GM11168 (cell line): ENCODE measurements around the gene HMCN1.

Experiments used
- in situ Hi-C: fragments of 300-500 bp; cut with MboI; formaldehyde crosslinking; loops from one replicate; pipeline ENCODE4 v1.12.0; 2022; ENCODE audit warnings: low sequenced_read_pairs; ENCODE audit not compliant: unreplicated experiment

The HMCN1 gene

GRCh38 chr1:185795181-185795580 is 61.0 kb downstream of the HMCN1 start:
- in situ Hi-C loops: no loop called here

GRCh38 chr1:185798505-185798904 is 64.3 kb downstream of the HMCN1 start:
- in situ Hi-C loops: no loop called here

DNA sequence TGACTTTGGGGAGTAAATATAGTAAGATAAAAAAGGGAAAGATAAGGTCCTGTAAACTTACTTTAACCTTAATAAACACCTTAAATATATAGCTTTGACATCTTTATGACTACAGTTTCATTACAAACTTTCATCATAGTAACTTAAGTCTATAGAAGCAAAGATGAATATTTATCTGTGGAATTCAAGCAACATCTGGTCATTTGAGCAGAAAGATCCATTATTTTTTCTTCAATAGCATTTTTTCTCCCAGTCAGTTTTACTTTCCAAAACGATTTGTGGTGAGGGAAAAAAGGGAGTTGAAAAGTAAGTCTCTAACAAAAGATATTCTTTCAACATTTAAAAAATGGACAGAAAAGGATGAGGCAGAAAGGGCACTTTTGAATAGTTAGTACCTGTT is 69.0 kb downstream of the HMCN1 start:
- in situ Hi-C loops: loop anchor here (25.0 kb wide), 1 partner anchor 409 kb away; no protein-coding TSS in a partner anchor

DNA sequence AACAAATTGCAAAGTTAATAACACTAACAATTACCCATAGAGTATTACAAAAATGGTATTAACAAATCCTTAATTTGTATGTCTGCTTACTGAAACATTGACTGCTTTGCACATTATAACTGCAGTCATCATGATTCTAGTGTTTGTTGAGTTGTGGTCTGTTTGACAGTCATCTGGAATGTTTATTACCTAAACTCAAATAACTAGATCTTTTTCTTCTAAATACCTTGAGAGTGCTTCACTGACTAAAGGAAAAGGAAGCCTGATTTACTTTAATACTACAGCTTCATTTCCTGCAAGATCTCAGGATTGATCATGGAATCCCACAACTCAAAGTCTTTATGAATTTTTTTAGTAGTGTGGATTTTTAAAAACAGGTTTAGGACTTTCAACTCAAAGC is 70.0 kb downstream of the HMCN1 start:
- in situ Hi-C loops: loop anchor here (25.0 kb wide), 1 partner anchor 408 kb away; no protein-coding TSS in a partner anchor

GRCh38 chr1:185804608-185805007 is 70.4 kb downstream of the HMCN1 start:
- in situ Hi-C loops: loop anchor here (25.0 kb wide), 1 partner anchor 408 kb away; no protein-coding TSS in a partner anchor

GRCh38 chr1:185807275-185807674 is 73.1 kb downstream of the HMCN1 start:
- in situ Hi-C loops: loop anchor here (25.0 kb wide), 1 partner anchor 405 kb away; no protein-coding TSS in a partner anchor

DNA sequence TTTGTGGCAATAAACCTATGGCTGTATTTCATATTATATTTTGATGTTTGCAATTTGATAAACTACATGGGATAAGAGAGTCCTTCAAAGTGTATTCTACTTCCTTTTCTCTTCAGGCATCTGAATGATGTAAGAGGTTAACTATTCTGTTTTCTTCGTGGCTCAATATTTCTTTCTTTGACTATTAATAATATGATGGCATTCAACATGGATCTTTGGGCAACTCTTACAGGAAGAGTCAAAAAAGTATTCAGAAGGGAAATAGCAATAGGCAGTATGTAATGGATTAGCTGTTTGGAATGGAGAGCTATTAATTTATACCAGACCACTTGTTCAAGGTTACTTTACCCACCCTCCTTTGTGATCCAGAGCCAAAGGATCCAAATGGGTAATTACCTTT is 74.4 kb downstream of the HMCN1 start:
- in situ Hi-C loops: loop anchor here (25.0 kb wide), 1 partner anchor 404 kb away; no protein-coding TSS in a partner anchor

DNA sequence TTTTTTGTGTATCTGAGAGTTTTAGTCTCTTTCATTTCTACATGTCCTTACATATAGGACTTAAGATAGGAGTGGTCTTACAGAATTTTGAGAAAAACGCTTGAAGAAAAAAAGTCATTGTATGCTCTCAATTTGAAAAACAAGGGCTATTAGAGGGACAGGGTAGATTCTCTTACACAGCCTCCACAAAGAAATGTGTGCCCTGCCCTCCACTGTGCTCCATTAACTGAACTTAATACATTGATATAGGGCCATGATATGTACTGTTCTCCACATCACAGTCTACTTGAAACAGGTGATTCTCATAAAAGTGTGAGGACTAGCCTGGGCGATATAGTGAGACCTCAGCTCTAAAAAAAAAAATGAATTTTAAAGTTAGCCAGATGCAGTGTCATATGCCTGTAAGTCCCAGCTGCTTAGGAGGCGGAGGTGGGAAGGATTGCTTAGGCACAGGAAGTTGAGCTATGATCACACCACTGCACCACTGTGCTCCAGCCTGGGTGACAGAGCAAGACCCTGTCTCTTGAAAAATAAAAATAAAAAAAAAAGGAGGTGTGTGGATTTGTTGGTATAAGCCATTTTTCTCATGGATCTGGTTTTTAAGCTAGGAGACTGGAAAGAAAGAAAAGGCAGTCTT is 77.0 kb downstream of the HMCN1 start:
- in situ Hi-C loops: loop anchor here (25.0 kb wide), 1 partner anchor 401 kb away; no protein-coding TSS in a partner anchor

DNA sequence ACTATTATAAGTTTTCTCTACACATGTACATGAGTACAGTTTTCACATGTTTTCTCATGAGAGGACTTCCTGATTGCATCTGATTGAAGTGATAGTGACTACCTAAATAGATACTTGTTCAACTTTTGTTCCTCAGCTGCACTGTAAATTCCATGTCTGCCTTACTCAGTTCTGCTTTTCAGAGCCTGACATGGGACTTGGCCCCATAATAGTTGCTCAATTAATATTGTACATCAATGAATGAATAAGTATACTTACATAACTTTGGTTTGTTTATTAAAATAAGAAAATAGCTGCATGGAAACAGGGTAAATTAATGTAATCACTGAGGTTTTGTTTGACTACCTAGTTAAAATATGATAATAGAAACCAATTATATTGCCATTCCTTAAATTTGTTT is 78.7 kb downstream of the HMCN1 start:
- in situ Hi-C loops: loop anchor here (25.0 kb wide), 1 partner anchor 399 kb away; no protein-coding TSS in a partner anchor

DNA sequence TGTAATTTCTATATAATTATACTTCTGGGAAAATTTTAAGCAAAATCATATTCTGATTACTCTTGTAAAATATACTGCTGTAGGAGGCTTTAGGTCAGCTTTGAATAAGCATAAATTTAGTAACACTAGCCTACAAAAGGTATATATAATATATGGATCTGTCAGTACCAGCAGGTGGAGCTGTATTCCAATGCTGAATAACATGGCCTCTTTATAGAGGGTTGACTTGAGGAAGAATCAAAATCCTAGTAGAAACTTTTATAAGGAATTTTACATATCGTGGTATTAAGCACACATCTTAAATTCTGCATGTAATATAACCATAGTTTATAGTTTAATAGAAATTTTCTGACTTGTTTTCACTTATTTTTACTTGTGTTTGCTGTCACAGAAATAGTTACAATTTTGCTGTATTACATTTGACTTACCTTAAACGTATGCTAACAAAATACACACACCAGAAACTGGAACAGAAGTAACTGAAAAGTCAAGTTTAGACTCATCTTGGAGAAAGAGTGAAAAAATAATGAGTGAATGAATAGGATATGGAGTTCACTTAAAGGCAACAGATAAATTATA is 79.3 kb downstream of the HMCN1 start:
- in situ Hi-C loops: loop anchor here (25.0 kb wide), 1 partner anchor 399 kb away; no protein-coding TSS in a partner anchor

- in situ Hi-C loops: loop anchor here (25.0 kb wide), 1 partner anchor 396 kb away; no protein-coding TSS in a partner anchor
Observed at GRCh38 chr1:185816460-185816859, 82.3 kb downstream of the HMCN1 start.

GRCh38 chr1:185819798-185820197 is 85.6 kb downstream of the HMCN1 start:
- in situ Hi-C loops: loop anchor here (25.0 kb wide), 1 partner anchor 393 kb away; no protein-coding TSS in a partner anchor

DNA sequence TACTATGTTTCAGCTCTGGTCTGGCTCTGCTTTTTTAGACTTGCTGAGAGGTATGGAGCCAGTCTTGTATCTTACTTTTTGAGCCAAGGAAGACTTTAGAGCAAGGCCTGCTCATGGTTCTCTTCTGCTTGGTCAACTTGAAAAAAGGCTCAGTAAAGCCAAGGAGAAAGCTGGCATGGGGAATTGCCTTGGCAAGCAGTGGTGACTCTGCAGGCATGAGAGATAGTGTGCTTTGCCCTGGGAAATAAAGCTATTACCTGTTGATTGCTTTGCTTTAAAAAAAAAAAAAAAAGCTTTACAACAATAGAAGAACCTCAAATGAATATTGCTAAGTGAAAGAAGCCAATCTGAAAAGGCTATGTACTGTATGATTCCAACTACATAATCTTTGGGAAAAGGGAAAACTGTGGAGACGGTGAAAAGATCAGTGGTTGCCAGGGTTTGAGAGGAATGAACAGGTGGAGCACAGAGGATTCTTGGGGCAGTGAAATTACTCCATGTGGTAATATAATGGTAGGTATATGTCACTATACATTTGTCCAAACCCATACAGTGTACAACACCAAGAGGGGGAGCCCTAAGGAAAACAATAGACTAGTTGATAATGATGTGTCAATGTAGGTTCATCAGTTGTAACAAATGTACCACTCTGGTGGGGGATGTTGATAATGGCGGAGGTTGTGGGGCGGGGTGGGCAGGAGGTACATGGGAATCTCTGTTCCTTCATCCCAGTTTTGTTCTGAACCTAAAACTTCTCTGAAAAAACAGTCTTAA is 87.6 kb downstream of the HMCN1 start:
- in situ Hi-C loops: loop anchor here (25.0 kb wide), 1 partner anchor 391 kb away; no protein-coding TSS in a partner anchor

DNA sequence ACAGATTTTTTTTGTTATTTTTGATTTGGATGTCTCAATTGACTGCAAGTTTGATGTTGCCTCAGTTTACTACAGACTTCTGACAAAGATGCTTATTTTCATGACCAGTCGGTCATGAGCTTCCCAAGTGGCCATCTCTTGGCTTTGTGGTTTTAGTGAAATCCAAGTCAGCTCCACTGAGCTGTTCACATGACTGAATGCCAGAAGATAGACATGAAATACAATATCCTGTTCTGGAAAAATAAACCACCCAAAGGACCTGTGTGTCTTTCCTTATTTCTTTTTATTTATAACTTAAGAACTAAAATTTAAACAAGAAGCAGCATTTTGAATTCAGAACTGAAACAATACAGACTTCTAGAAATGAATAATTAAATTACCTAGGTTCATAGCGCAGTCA is 89.3 kb downstream of the HMCN1 start:
- in situ Hi-C loops: loop anchor here (25.0 kb wide), 1 partner anchor 389 kb away; no protein-coding TSS in a partner anchor

DNA sequence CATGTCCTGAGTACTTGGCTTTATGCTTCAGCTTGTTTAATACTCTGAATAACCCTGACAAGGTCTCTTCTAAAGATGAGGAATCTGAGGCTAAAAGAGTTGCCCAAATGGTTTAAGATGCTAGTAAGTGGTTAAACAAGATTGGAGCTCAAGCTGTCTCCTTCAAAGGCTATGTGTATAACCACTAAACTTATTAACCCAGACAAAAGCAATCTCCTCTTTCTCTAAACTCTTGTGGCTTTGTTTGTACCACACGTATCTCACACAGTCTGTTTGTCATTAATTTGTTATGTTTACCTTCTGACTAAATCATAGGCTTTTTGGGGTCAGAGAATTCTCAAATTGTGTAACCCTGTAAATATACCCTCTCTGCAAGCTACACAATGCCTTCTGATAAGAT is 89.9 kb downstream of the HMCN1 start:
- in situ Hi-C loops: loop anchor here (25.0 kb wide), 1 partner anchor 388 kb away; no protein-coding TSS in a partner anchor

- in situ Hi-C loops: no loop called here
Observed at GRCh38 chr1:185825556-185825955, 91.4 kb downstream of the HMCN1 start.

DNA sequence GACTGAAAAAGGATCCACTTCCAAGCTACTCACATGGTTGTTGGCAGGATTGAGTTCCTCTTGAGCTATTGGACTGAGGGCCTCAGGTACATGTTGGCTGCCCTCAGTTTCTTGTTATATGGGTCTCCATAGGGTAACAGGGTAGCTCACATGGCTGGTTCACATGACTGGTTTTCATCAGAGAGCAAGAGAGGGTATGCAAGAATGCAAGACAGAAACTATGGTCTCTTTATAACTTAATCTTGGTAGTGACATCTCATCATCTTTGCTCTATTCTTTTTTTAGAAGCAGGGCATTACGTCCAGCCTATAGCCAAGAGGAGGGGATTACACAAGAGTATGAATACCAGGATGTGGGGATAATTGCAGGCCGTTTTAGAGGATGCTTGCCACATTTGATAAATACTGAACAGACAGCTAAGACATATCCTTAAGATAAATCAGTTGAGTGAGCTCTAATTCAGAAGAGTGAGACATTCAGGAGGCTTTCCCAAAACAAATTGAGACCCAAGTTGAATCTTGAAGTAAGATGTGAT is 100.2 kb downstream of the HMCN1 start:
- in situ Hi-C loops: no loop called here

- in situ Hi-C loops: no loop called here
Observed at GRCh38 chr1:185835191-185835590, 101.0 kb downstream of the HMCN1 start.

- in situ Hi-C loops: no loop called here
Observed at GRCh38 chr1:185837711-185838110, 103.5 kb downstream of the HMCN1 start.

- in situ Hi-C loops: no loop called here
Observed at GRCh38 chr1:185838111-185838510, 103.9 kb downstream of the HMCN1 start.
